ENCODE results near the gene CRYBG1. TPM values are rescaled to one million over a fixed set of nuclear protein-coding genes. Genes with fewer than 3 reads are reported as not detected.

The CRYBG1 gene
- total RNA-seq, 2 donors from 2014 or later: 37.4 to 50.7 TPM

DNA sequence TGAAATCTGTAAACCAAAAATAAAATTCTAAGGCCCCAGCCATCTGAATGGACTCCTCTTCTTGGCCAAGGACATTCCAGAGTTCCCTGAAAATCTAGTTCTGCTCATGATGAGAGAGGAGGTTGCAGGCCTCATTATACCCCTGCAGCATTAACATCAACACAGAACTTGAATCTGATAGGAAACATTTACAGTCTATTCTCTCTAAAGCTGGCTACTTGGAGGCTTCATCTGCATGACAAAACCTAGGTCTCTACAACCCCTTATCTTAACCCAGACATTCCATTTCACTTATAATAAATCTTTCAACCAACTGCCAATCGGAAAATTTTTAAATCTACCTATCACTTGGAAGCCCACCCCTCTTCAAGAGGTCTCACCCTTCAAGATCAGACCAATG lies 253.1 kb downstream of the CRYBG1 start:
- H3K36me3 Mint-ChIP-seq (ENCODE audit: insufficient read depth in 2 of 2): peaks cover 0 to 3% of the 10 kb centered on the region in 2 donors
- no peaks in the 10 kb centered on the region for H3K9me3 Mint-ChIP-seq
- ATAC-seq (replicated peaks in 1 of 2) (no peak), DNase-seq (no peak)
- peak overlapping the region; percentile 18 for H3K27ac Mint-ChIP-seq
- H3K27me3 Mint-ChIP-seq (ENCODE audit: low read depth): no peaks in the 10 kb centered on the region
- H3K4me1 Mint-ChIP-seq (ENCODE audit: low read depth): peaks cover 24% of the 10 kb centered on the region
- H3K4me3 Mint-ChIP-seq: peak overlapping the region in 1 of 2 donors; percentile 11

- peak in 1 of 2 donors; percentile 32 for ATAC-seq (replicated peaks in 1 of 2)
- H3K27ac Mint-ChIP-seq: peak overlapping the region; percentile 18
- H3K4me3 Mint-ChIP-seq: peak overlapping the region in 1 of 2 donors; percentile 4
- H3K4me1 Mint-ChIP-seq (ENCODE audit: low read depth): peaks cover 24% of the 10 kb centered on the region
- H3K9me3 Mint-ChIP-seq: no peaks in the 10 kb centered on the region
- H3K36me3 Mint-ChIP-seq (ENCODE audit: insufficient read depth in 2 of 2): peaks cover 0 to 3% of the 10 kb centered on the region in 2 donors
- H3K27me3 Mint-ChIP-seq (ENCODE audit: low read depth): no peaks in the 10 kb centered on the region
- DNase-seq: no peak
Observed at GRCh38 chr6:106614166-106614565, 253.6 kb downstream of the CRYBG1 start.

DNA sequence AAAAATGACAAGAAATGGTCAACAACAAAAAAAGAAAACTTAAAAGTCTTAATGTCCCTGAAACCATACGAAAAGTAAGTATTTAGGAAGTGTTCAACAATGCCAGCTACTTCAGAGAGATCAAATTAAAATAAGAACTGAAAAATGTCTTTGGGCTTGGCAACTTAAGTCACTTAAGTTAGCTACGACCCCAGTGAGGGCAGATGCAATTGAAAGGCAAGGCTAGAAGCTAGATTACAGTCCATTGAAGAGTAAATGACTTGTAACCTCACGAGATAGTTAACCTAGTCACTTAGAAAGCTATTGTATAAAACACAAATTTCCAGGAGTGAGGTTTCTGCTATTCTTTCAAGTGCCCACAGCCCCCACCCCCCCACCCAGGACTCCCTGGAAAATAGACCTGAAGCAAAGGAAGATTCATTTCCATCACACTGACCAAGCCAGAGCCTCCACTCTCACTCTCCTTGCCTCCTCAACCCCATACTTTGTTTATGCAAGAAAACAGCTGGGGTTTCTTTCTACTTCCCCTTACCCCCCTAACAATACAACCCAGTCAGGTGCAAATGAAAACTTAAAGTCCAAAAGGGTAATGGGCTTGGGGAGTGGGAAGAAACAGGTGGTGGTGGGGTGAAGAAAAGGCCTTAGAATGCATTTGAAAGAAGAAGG lies 254.2 kb downstream of the CRYBG1 start:
- DNase-seq: no peak
- Mint-ChIP-seq H3K9me3 (no peaks in the 10 kb centered on the region), H3K27ac (peak overlapping the region; percentile 18), H3K4me1 (ENCODE audit: low read depth) (peaks cover 24% of the 10 kb centered on the region), H3K27me3 (ENCODE audit: low read depth) (no peaks in the 10 kb centered on the region), H3K4me3 (peak overlapping the region in 1 of 2 donors; percentile 4), H3K36me3 (ENCODE audit: insufficient read depth in 2 of 2) (peaks cover 0 to 3% of the 10 kb centered on the region in 2 donors)
- no peak for ATAC-seq (replicated peaks in 1 of 2)

- Mint-ChIP-seq H3K27me3 (ENCODE audit: low read depth) (no peaks in the 10 kb centered on the region), H3K36me3 (ENCODE audit: insufficient read depth in 2 of 2) (peaks cover 0 to 4% of the 10 kb centered on the region in 2 donors), H3K9me3 (no peaks in the 10 kb centered on the region), H3K27ac (no peak overlapping the region), H3K4me1 (ENCODE audit: low read depth) (peaks cover 23% of the 10 kb centered on the region), H3K4me3 (no peak overlapping the region)
- no peak for DNase-seq
- ATAC-seq (replicated peaks in 1 of 2): no peak
Observed at GRCh38 chr6:106617302-106617701, 256.8 kb downstream of the CRYBG1 start.

- DNase-seq (no peak), ATAC-seq (replicated peaks in 1 of 2) (no peak)
- H3K9me3 Mint-ChIP-seq: no peaks in the 10 kb centered on the region
- H3K4me3 Mint-ChIP-seq: no peak overlapping the region
- H3K36me3 Mint-ChIP-seq (ENCODE audit: insufficient read depth in 2 of 2): peaks cover under 1 to 8% of the 10 kb centered on the region in 2 donors
- H3K4me1 Mint-ChIP-seq (ENCODE audit: low read depth): peaks cover 18% of the 10 kb centered on the region
- no peaks in the 10 kb centered on the region for H3K27me3 Mint-ChIP-seq (ENCODE audit: low read depth)
- no peak overlapping the region for H3K27ac Mint-ChIP-seq
Observed at GRCh38 chr6:106617857-106618256, 257.3 kb downstream of the CRYBG1 start.

DNA sequence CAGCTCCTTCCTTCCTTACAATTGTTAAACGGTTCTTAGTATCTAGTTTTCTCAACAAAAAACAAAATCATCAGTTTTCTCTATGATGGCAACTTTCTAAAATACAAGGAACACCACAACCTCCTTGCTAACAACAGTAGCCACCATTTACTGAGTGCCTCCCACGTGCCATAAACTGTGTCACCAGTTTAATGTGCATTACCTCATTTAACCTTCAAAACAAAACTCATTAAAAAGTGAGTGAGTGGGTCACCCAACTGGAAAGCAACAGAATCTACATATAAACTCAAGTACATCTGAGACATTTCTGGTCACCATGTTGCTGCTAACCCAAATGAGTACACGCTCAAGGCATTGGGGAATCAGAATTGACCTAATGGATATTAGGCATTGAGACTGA lies 257.8 kb downstream of the CRYBG1 start:
- no peak for DNase-seq
- H3K4me3 Mint-ChIP-seq: no peak overlapping the region
- H3K9me3 Mint-ChIP-seq: peaks cover 0 to 2% of the 10 kb centered on the region in 2 donors
- H3K27ac Mint-ChIP-seq: no peak overlapping the region
- peaks cover 2 to 9% of the 10 kb centered on the region in 2 donors for H3K36me3 Mint-ChIP-seq (ENCODE audit: insufficient read depth in 2 of 2)
- no peaks in the 10 kb centered on the region for H3K27me3 Mint-ChIP-seq (ENCODE audit: low read depth)
- H3K4me1 Mint-ChIP-seq (ENCODE audit: low read depth): peaks cover 13% of the 10 kb centered on the region
- no peak for ATAC-seq (replicated peaks in 1 of 2)

DNA sequence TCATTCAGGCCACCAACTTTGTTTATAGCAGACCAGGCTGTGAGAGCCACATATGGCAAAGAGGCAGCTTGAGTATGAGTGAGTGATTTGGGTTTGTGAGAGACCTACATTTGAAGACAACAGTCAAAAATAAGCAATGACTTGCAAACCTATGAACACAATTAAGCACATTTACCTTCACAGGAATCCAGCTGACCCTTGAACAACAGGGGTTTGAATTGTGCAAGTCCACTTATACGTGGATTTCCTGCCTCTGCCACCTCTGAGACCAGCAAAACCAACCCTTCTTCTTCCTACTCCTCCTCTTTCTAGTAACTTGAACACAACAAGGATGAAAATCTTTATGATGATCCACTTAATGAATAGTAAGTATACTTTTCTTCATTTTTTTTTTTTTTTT lies 258.7 kb downstream of the CRYBG1 start:
- Mint-ChIP-seq H3K36me3 (ENCODE audit: insufficient read depth in 2 of 2) (peaks cover 2 to 8% of the 10 kb centered on the region in 2 donors), H3K4me3 (no peak overlapping the region), H3K9me3 (peaks cover 0 to 2% of the 10 kb centered on the region in 2 donors), H3K27me3 (ENCODE audit: low read depth) (no peaks in the 10 kb centered on the region), H3K4me1 (ENCODE audit: low read depth) (peaks cover 4% of the 10 kb centered on the region), H3K27ac (no peak overlapping the region)
- no peak for DNase-seq
- ATAC-seq (replicated peaks in 1 of 2): no peak

GRCh38 chr6:106620931-106621672 lies 260.6 kb downstream of the CRYBG1 start:
- Mint-ChIP-seq H3K36me3 (ENCODE audit: insufficient read depth in 2 of 2) (peaks cover 2 to 7% of the 10 kb centered on the region in 2 donors), H3K27ac (no peak overlapping the region), H3K4me1 (ENCODE audit: low read depth) (no peaks in the 10 kb centered on the region), H3K4me3 (no peak overlapping the region), H3K9me3 (peaks cover 0 to 2% of the 10 kb centered on the region in 2 donors), H3K27me3 (ENCODE audit: low read depth) (no peaks in the 10 kb centered on the region)
- DNase-seq: no peak
- no peak for ATAC-seq (replicated peaks in 1 of 2)

Other genes starting within 250 kb of the CRYBG1 start
- 10 to 100 TPM; 32.1 to 38.4 TPM for gene ATG5, start 35.0 kb upstream of the CRYBG1 start, total RNA-seq

Data from activated T-cell treated with anti-CD3 and anti-CD28 coated beads, Interleukin-2, amount 50 U/mL, for 72 hours (primary cell).